Fibroblast of lung (primary cell): ENCODE data around the gene CCDC78.

Experiments used
- EZH2 ChIP-seq: IDR thresholded peaks from 2 replicates; pipeline ENCODE4 v1.5.1; 2012; ENCODE audit warnings: low read length, control low read depth, mild to moderate bottlenecking; ENCODE audit errors: missing control alignments
- TF ChIP-seq, protein P1 (sequence below), 2 donors: IDR thresholded peaks in 1 of 2; conservative IDR thresholded peaks in 1 of 2; 1 replicate in 1 of 2; 2 replicates in 1 of 2; pipeline ENCODE4 v1.5.1; 2011 to 2012; ENCODE audit warnings: low read length in 2 of 2, control low read depth in 1 of 2, inconsistent platforms in 1 of 2, low read depth in 1 of 2, mild to moderate bottlenecking in 1 of 2

DNA sequence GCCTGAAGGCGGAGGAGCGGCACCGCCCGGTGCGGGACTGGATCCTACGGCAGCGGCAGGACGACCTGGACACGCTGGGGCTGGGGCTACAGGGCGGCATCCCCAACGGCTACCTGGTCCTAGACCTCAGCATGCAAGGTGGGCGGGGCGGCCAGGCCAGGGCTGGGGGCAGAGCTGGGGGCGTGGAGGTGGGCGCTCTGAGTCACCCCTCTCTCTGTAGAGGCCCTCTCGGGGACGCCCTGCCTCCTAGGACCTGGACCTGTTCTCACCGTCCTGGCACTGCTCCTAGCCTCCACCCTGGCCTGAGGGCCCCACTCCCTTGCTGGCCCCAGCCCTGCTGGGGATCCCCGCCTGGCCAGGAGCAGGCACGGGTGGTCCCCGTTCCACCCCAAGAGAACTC is 42.2 kb upstream of the CCDC78 start:
- TF ChIP-seq, protein P1, sequence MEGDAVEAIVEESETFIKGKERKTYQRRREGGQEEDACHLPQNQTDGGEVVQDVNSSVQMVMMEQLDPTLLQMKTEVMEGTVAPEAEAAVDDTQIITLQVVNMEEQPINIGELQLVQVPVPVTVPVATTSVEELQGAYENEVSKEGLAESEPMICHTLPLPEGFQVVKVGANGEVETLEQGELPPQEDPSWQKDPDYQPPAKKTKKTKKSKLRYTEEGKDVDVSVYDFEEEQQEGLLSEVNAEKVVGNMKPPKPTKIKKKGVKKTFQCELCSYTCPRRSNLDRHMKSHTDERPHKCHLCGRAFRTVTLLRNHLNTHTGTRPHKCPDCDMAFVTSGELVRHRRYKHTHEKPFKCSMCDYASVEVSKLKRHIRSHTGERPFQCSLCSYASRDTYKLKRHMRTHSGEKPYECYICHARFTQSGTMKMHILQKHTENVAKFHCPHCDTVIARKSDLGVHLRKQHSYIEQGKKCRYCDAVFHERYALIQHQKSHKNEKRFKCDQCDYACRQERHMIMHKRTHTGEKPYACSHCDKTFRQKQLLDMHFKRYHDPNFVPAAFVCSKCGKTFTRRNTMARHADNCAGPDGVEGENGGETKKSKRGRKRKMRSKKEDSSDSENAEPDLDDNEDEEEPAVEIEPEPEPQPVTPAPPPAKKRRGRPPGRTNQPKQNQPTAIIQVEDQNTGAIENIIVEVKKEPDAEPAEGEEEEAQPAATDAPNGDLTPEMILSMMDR (conservative IDR thresholded peaks at IDR 0.05 in 1 of 2, IDR thresholded peaks at IDR 0.05 in 1 of 2; ENCODE audit: low read depth in 1 of 2, low read length in 2 of 2): no peak
- TF ChIP-seq EZH2: no peak
